Left lung (tissue), 10 donors: ENCODE data around the gene NAV3. TPM values are rescaled to one million over a fixed set of nuclear protein-coding genes. Genes with fewer than 3 reads are reported as not detected.

Experiments used
- ATAC-seq: fragments of 200-7000 bp; cut with Tn5 transposase; one replicate; pipeline ENCODE4 v1.9.1; 2020; ENCODE audit warnings: moderate library complexity
- DNase-seq, 4 donors: peaks; one replicate each; pipeline ENCODE4 v3.0.0-alpha.2; 2013 to 2020
- H3K27ac ChIP-seq, 2 donors: fragments of 200-600 bp; sonication (generic) in 1 of 2; one replicate each; pipeline versions ENCODE4 v1.5.0 to v1.8.0; 2020 to 2021
- H3K27me3 ChIP-seq, 2 donors: fragments of 200-600 bp; sonication (generic) in 1 of 2; one replicate each; pipeline versions ENCODE4 v1.5.0 to v1.8.0; 2020 to 2021
- H3K36me3 ChIP-seq, 2 donors: fragments of 200-600 bp; sonication (generic) in 1 of 2; one replicate each; pipeline versions ENCODE4 v1.5.0 to v1.8.0; 2020 to 2021
- H3K4me1 ChIP-seq, 2 donors: fragments of 200-600 bp; one replicate each; pipeline ENCODE4 v1.8.0; 2021
- H3K4me3 ChIP-seq, 2 donors: fragments of 200-600 bp; sonication (generic) in 1 of 2; one replicate each; pipeline versions ENCODE4 v1.5.0 to v1.8.0; 2020 to 2021; ENCODE audit warnings: mild to moderate bottlenecking in 1 of 2
- H3K9me3 ChIP-seq, 2 donors: fragments of 200-600 bp; sonication (generic) in 1 of 2; one replicate each; pipeline versions ENCODE4 v1.5.0 to v1.8.0; 2020 to 2021
- CTCF ChIP-seq, 2 donors: fragments of 200-600 bp; sonication (generic) in 1 of 2; IDR thresholded peaks; one replicate each; pipeline versions ENCODE4 v1.5.0 to v1.8.0; 2021; ENCODE audit warnings: antibody characterized with exemption in 2 of 2
- intact Hi-C, 2 donors: fragments of 100-400 bp; cut with DNase I; formaldehyde crosslinking; loops; one replicate each; pipeline versions ENCODE4 v1.11.2 to v1.14.2; 2022
- polyA plus RNA-seq, 6 donors: library from polyadenylated mRNA; unstranded; fragments of 120-200 nt; gene quantifications; one replicate each; pipeline ENCODE4 v1.2.1, GENCODE V29; 2013; ENCODE audit not compliant: insufficient read length in 6 of 6
- total RNA-seq, 2 donors: library from RNA; stranded (reverse); fragmentation: NEBNext Ultra II Directional; extraction: Animal tissue kit (Norgen Biotek cat#: 25700); gene quantifications; one replicate each; pipeline ENCODE4 v1.2.1, GENCODE V29; 2021
- donor health status: DM: no; HTN: yes; CAD: no.
- donor health status: DM: no; HTN: no; CAD: no.

The NAV3 gene
- total and polyA plus RNA-seq, 8 donors: 5.2 to 10.8 (median 6.8) TPM

- Histone ChIP-seq H3K36me3 (no peaks in the 10 kb centered on the region), H3K27me3 (no peaks in the 10 kb centered on the region), H3K27ac (no peak overlapping the region), H3K4me3 (no peak overlapping the region), H3K9me3 (no peaks in the 10 kb centered on the region), H3K4me1 (no peaks in the 10 kb centered on the region)
- TF ChIP-seq CTCF (IDR thresholded peaks at IDR 0.05): no peak
- intact Hi-C loops: no loop called here
- ATAC-seq: no peak
- DNase-seq: no peak
Measured at GRCh38 chr12:77865178-77865577, 34.5 kb downstream of the NAV3 start.

- no peak overlapping the region for H3K27ac ChIP-seq
- intact Hi-C loops: no loop called here
Measured at GRCh38 chr12:77878901-77879300, 48.2 kb downstream of the NAV3 start.

GRCh38 chr12:77882709-77883108 lies 52.0 kb downstream of the NAV3 start:
- no peak for TF ChIP-seq CTCF (IDR thresholded peaks at IDR 0.05)
- intact Hi-C loops: no loop called here
- no peaks in the 10 kb centered on the region for H3K9me3 ChIP-seq
- H3K4me1 ChIP-seq: no peaks in the 10 kb centered on the region
- H3K27ac ChIP-seq: no peak overlapping the region
- no peaks in the 10 kb centered on the region for H3K36me3 ChIP-seq
- ATAC-seq (no peak), DNase-seq (no peak)
- no peaks in the 10 kb centered on the region for H3K27me3 ChIP-seq
- no peak overlapping the region for H3K4me3 ChIP-seq

More at GRCh38 chr12:77878901-77879300, 48.2 kb downstream of the NAV3 start:
- H3K27me3 ChIP-seq: no peaks in the 10 kb centered on the region
- no peaks in the 10 kb centered on the region for H3K9me3 ChIP-seq
- no peak overlapping the region for H3K4me3 ChIP-seq
- no peaks in the 10 kb centered on the region for H3K4me1 ChIP-seq
- ATAC-seq: no peak
- no peak for TF ChIP-seq CTCF (IDR thresholded peaks at IDR 0.05)
- no peaks in the 10 kb centered on the region for H3K36me3 ChIP-seq
- no peak for DNase-seq

GRCh38 chr12:77888611-77889010 lies 57.9 kb downstream of the NAV3 start:
- Histone ChIP-seq H3K4me3 (no peak overlapping the region), H3K27me3 (no peaks in the 10 kb centered on the region), H3K4me1 (no peaks in the 10 kb centered on the region), H3K36me3 (no peaks in the 10 kb centered on the region), H3K27ac (no peak overlapping the region), H3K9me3 (no peaks in the 10 kb centered on the region)
- DNase-seq (no peak), ATAC-seq (no peak)
- no peak for TF ChIP-seq CTCF (IDR thresholded peaks at IDR 0.05)
- intact Hi-C loops: no loop called here

GRCh38 chr12:77891518-77892147 lies 60.9 kb downstream of the NAV3 start:
- DNase-seq: no peak
- intact Hi-C loops: no loop called here
- Histone ChIP-seq H3K27me3 (no peaks in the 10 kb centered on the region), H3K4me1 (no peaks in the 10 kb centered on the region), H3K9me3 (no peaks in the 10 kb centered on the region), H3K4me3 (no peak overlapping the region), H3K36me3 (no peaks in the 10 kb centered on the region), H3K27ac (no peak overlapping the region)
- ATAC-seq: no peak
- TF ChIP-seq CTCF (IDR thresholded peaks at IDR 0.05): no peak
